HG03175 (cell line): Measurements from ENCODE around the gene HDAC10.
"Not testable (repeated sequence)": the region's sequence is repeated elsewhere in the genome, so short reads cannot be mapped to it uniquely, and the experiment has no call there.

Experiments used
- ATAC-seq: cut with Tn5 transposase; IDR thresholded peaks from one replicate; pipeline ENCODE4 v1.9.1; 2021; ENCODE audit warnings: mild to moderate bottlenecking, moderate library complexity; ENCODE audit not compliant: unreplicated experiment

The HDAC10 gene

DNA sequence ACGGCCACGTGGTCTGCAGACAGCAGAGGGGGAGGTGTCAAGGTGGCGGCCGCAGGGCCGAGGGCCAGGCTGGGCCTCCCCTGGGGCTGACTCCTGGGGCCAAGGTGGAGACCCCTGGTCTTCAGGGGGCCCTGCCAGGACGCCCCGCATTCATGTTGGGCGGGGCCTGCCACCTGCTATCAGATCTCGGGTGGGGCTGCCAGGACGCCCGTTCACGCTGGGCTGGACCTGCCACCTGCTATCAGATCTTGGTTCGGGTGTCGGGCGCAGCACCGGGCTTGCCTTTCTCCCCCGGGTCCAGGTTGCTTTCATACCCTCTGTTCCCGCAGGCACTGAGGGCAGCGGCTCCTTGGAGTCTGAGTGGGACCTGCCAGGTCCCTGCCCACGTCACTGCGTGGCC is 35.2 kb upstream of the HDAC10 start:
- ATAC-seq: no peak

DNA sequence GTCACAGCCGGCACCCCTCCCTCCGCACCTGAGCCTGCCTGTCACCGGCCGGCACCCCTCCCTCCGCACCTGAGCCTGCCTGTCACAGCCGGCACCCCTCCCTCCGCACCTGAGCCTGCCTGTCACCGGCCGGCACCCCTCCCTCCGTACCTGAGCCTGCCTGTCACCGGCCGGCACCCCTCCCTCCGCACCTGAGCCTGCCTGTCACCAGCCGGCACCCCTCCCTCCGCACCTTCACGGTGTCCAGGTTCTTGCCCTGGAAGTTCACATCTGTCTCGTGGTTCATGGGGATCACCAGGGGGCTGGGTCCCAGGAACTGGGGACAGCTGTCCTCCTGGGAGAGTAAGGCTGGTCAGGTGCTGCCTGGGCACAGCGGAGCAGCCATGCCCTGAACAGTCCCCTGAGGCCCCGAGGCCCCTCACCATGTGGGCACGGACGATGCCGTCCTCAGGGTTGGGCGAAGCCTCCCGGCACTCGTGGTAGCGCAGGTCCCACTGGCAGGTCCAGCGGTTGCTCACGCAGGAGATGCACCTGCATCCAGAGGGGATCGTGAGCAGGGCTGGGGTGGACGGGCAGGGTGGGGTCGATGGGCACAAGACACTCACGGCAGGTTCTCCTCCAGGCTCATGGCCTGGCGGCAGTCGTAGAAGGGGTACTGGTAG is 34.6 kb upstream of the HDAC10 start:
- no peak for ATAC-seq

DNA sequence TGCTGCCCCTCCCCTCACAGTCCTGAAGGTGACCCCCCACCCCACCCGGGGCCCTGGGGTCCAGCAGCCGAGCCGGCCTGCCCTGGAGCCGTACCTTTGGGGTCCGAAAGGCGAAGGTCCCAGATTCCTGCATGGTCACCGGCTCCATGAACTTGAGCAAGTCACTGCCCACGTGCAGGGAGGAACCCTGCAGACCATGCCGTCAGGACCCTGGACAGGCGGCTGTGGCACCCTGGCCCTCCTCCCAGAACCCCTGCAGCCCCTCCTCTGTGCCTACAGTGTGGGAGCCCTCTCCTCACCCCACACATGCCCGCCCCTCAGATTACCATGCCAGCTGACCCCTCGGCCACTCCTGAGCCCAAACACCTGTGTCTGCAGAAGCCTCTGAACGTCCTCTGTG is 33.4 kb upstream of the HDAC10 start:
- no peak for ATAC-seq

DNA sequence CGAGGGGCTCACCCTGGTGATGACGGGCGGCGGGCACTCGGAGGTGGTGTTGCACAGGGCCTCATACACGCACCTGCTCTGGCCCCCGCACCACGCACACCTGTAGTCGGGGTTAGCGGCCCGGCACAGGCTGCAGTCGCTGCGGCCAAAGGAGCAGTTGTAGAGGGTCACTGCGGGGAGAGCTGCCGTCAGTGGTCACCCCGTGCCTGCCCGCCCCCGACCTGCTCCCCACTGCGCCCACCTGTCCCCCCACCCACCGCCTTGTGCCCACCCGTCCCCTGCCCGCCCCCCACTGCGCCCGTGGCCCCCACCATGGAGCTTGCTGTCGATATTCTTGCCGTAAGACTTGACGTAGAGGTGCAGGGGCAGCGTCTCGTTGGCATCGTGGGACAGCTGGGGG is 32.8 kb upstream of the HDAC10 start:
- no peak for ATAC-seq

DNA sequence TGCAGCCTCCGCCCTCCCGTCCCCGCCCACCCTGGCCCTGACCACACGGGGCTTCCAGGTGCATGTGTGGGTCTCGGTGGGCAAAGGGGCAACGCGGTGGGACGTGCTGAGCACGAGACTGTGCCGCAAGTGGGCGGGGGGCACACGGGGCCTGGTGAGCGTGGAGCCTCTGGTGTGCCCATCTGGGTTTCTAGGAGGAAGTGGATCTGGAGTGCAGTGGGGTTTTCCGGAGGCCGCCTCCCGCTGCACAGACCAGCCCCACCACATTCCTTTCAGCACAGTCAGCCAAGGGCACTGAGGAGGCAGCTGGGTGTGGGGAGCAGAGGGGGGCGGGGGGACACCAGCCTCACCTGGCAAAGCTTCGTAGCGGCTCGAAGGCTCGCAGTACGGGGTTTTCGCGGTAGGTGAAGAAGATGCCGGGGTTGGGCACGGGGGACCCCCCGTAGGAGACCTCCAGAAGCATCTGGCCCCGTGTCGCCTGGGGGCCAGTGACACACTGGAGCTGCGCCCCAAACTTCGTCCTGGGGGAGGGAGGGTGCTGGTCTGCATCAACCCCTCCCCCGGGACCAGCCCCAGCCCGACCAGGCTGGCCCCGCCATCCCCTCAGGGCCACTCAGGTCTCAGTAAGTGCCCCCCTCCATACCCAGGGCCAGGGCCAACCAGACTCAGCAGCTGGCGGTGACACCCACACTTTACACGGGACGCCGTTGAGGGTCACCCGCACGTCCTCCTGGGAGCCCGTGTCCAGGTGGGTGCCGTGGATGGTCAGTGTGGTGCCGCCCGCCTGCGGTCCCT is 31.5 kb upstream of the HDAC10 start:
- no peak for ATAC-seq

DNA sequence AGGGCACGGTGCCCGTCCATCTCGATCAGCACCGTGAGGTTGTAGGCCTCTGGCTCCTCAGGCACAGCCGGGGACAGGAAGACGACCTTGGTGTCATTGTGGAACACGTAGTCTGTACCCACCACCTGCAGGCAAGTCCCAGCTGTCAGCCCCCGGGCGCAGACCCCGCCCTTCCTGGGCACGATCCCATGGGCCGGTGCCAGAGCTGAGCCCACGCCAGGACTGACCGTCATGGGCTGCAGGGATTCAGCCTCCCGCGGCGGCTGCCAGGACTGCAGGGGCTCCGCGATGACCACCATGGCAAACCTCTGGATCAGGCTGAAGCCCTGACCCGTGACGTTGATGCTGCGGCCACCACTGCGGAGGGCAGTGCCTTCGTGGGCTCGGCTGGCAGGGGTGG is 30.9 kb upstream of the HDAC10 start:
- no peak for ATAC-seq

DNA sequence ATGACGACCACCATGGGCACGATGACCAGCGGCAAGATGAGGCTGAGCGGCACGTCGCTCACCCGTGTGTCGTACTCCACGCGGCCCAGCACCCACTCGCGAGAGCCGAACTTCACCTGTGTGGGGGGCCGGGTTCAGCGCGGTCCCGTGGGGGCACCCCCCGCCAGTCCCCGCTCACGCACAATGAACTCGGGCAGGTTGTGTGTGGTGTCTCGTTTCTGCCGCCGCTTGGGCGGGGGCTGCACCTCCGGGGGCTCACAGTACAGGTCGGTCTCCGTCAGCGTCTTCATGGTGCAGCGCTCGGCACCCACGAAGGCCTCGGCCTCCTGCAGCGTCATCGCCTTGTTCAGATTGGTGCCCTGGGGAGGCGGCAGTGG is 30.3 kb upstream of the HDAC10 start:
- no peak for ATAC-seq

DNA sequence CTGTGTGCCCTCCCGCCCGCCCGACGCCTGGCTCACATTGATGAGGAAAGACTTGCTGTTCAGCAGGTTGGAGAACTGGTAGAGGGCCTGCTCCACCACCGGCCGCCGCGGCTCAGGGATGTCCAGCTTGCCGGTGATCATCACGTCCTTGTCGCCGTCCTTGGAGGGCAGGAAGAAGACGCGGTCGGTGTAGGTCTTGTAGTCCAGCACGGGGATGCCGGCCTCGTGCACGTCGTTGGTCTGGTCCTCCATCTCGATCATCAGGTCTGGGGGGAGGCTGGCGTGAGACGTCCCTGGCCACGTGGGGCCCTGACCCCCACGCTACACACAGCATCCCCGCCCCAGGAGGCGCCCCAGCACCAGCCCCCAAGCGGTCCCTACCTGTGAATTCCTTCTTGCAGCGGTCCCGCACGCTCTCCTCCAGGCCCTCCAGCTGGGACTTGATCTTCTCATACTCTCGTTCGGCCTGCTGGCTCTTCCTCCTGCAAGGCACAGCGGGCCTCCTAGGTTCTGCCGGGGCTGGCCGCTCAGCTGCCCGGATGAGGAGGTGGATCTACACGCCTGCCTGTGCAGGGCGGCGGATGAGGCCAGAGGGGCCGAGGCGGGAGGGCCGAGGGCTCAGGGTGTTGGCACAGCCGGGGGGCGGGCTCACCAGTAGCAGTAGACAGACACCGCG is 29.8 kb upstream of the HDAC10 start:
- ATAC-seq: no peak

DNA sequence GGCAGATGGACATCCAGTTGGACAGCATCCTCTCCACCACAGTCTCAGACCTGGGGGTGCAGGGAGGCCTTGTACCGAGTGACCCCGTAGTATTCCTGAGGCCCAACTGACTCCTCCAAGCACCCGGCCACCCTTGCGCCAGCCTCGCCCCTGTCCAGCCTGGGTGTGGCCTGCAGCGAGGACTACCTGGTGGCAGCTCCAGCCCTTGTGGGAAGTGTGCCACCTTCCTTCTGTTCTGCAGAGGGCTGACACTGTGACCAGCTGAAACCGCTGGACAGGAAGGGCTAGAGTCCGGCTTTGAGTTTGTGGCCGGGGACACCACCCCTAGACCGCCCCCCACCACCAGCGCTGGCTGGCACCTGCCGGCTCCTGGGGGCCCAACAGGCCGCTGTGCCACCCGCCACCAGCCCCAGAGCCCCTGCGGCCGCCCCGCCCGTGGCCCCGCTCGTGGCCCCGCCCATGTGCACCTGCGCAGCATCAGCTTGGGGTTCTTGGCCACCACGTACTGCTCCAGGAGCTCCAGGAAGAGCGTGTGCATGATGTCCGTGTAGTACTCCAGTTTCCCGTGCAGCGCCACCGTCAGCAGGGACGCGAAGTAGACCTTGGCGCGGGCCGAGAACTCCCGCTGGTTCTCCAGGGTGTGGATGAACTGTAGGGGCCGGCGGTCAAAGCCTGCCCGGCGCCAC is 29.1 kb upstream of the HDAC10 start:
- ATAC-seq: no peak

DNA sequence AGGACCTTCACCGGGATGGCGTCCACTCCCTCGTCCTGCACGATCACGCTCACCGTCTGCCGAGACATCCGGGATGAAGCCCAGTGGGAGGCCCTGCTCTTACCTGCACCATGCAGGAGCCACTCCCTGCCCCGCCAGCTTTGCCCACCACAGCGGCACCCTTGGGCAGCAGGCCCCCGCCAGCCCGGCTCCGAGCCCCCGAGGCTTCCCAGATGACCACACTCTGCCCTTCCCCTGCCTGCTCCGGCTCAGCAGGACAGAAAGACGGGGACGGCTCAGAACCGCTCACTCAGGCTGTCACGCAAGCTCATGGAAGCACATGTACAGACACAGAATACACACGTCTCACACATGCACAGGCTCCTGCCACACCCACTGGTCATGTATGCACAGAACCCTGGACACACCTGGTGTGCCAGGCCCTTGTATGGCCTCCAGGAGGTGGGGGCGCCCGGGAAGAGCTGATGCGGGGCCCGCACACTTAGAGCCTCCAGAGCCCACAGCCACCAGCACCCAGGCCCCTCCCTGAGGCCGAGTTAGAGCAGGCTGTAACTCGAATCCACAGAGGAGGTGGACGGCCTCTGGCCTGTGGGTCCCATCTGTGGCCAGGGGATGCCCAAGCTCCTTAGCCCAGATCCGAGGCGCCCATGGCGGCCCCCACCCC is 28.0 kb upstream of the HDAC10 start:
- no peak for ATAC-seq

DNA sequence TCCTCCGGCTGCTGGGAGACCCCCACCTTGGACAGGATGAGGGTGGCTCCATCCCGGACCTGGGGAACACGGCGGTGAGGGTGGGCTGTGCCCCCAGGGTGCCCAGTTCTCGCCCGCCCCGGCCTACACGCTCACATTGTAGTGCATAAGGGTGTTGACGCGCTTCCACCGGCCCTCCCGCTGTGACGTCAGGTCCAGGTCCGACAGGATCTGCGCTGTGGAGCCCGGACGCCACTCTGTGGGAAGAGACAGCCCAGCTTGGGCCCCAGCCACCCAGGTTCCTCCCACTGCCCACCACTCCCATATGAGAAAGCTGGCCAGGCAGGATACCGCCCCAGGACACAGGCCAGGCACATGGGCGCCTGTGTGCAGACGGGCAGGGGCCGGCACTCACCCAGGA is 27.4 kb upstream of the HDAC10 start:
- ATAC-seq: no peak

DNA sequence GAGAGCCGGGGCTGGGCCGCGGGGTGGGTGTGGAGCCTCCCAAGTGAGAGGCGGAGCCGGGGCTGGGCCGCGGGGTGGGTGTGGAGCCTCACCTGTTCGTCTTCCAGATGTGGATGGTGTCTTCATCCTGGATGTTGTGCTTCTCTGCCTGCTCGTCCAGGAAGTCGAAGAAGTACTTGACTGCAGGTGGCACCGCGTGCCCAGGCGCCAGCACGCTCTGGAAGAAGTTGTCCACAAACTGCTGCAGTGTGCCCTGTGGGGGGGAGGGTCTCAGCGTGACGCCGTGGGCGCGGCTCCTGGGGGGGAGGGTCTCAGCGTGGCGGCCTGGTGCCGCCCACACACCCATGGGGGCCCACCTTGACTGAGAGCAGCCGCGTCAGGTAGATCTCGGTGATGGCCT is 26.7 kb upstream of the HDAC10 start:
- no peak for ATAC-seq

DNA sequence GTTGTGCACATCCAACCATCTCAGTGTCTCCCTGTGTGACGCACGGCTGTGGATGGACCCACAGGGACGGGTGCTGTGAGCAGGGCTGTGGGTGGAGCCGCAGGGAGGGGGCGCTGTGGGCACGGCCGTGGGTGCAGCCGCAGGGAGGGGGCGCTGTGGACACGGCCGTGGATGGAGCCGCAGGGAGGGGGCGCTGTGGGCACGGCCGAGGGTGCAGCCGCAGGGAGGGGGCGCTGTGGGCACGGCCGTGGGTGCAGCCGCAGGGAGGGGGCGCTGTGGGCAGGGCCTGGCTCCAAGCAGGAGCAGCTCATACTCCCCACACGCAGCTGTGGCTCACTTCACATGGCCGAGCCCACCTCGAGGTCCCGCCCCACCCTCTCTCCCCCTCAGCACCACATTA is 25.1 kb upstream of the HDAC10 start:
- peak; percentile 66 for ATAC-seq

DNA sequence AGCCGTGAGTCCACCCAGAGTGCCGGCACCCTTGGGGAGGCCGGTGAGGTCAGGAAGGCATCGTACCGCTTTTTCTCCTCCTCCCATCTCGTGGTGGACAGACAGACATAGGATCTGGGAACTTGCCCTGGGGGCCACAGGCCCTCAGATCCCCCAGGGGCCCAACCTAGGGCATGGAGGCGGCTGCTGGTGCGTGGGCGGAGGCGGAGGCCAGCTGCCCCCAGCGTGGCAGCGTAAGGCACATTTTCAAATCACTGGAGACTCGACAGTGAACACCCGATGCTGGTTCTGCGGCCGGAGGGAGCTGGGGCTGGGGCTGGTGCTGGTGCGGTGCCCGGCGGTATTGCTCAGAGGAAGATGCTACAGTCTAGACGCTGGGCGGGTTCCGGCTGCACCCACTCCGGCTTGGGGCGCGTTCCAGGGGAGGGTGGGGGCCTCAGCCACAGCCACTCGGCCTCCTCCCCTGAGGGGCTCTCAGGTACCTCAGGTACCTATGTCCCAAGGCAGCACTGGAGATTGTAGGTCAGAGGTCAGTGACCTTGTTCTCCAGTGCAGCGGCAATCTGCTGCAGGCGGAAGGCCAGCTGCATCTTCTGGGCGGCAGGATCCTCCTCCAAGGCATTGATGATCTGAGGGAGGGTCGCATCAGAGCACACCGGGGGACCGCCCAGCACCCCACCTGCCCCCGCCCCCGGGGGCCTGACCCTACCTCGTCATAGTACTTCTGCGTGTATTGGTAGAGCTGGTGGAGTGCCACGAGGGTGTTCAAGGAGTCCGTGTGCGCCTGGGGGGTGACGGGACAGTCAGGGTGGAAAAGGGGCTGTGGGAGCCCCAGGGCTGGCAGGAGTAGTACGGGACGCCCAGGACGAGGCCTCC is 24.4 kb upstream of the HDAC10 start:
- no peak for ATAC-seq

DNA sequence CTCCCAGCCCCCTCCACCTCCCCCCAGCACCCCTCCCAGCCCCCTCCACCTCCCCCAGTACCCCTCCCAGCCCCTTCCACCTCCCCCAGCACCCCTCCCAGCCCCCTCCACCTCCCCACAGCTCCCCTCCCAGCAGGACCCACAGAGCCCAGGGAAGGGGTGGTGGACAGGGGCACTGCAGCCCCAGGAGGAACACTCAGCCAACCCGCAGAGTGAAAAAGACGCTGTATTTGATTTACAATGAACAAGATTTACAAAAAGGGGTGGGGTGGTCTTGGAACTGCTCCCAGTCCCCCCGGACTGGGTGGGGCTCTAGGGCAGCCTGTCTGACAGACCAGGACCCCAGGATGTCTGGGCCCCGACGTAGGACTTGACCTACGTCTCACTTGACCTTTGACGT is 23.7 kb upstream of the HDAC10 start:
- ATAC-seq: no peak

DNA sequence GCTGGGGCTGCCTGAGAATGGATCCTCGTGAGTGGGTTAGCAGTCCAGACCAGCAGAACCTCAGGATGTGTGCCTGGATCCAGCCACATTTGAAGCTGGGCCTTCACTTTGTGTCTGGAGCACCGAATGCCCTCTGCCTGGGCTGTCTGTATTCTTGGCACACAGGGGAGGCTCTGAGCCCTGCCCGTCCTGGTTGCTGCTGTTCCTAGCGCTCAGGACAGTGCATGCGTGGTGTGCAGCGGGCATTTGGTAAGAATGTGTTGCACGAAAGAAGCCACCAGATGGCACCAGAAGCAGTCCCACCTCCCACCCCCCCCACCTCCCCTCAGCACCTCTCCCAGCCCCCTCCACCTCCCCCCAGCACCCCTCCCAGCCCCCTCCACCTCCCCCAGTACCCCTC is 23.2 kb upstream of the HDAC10 start:
- no peak for ATAC-seq

DNA sequence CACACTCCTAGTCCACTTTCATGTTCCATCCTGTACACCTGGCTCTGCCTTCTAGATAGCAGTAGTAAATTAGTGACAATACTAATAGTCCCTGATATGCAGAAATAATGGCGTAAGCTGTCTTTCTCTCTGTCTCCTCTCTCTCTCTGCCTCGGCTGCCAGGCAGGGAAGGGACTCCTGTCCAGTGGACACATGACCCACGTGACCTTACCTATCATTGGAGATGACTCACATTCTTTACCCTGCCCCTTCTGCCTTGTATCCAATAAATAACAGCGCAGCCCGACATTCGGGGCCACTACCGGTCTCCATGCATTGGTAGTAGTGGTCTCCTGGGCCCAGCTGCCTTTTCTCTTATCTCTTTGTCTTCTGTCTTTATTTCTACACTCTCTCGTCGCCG is 22.7 kb upstream of the HDAC10 start:
- ATAC-seq: not testable (repeated sequence)

DNA sequence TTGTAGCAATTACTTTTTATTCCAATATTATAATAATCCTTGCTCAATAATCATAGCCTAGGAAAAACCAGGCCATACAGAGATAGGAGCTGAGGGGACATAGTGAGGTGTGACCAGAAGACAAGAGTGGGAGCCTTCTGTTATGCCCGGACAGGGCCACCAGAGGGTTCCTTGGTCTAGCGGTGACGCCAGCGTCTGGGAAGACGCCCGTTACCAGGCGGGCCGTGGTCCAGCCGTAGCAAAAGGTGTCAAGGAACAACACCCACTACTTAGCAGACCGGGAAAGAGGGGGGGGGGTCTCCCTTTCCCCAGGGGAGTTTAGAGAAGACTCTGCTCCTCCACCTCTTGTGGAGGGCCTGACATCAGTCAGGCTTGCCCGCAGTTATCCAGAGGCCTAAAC is 22.3 kb upstream of the HDAC10 start:
- ATAC-seq: not testable (repeated sequence)

DNA sequence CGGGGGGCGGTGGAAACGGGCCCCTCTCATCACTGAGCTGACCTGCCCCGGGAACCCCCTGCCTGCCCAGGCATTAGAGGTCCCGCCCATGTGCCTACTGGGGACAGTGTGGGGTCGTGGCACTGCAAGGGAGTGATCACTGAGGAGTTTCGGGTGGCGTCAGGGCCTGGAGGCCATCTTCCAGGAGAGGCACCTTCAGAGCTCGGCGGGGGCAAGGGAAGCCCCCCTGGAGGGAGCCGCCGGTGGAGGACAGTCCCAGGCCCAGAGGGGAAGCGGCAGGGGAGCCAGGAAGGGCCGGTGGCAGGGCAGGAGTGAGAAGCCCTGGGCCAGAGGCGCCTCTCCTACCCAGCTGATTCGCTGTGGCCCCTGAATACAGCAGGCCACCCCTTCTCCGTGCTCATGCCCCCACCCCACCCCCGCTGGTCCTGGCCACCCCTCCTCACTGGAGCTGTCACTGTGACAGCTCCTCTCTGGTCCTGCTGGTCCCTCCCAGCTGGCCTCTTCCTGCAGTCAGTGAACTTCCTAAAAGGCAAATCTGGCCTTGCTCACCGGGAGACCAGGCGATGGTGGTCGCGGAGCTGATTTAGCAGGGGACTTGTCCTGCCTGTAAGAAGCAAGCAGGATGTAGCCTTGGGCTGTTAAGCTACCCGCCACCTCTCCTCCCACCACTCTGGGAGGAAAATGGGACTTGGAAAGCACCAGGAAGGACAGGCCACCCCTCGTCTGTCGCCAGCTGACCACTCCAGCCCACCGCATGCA is 21.2 kb upstream of the HDAC10 start:
- ATAC-seq: no peak
